ENCODE results near the gene ZNF746.

Gene ZNF746

GRCh38 chr7:149459540-149460452, 37.8 kb downstream of the ZNF746 start:
- TF ChIP-seq ESRRG (CRISPR knock-in tag; IDR thresholded peaks at IDR 0.05) (no peak), ISL1 (CRISPR knock-in tag; IDR thresholded peaks at IDR 0.05) (no peak), POU6F1 (CRISPR knock-in tag; IDR thresholded peaks at IDR 0.05; ENCODE audit: borderline replicate concordance, low read depth) (no peak), ZC3H10 (CRISPR knock-in tag; IDR thresholded peaks at IDR 0.05) (no peak)
- ATAC-seq = no peak

- no peak for ATAC-seq
- TF ChIP-seq TCF4 (CRISPR knock-in tag; IDR thresholded peaks at IDR 0.05; ENCODE audit: borderline replicate concordance) = no peak
- no peak for TF ChIP-seq ZNF565 (CRISPR knock-in tag; conservative IDR thresholded peaks at IDR 0.05; ENCODE audit: low read depth)
- no peak for TF ChIP-seq CREB5 (CRISPR knock-in tag; IDR thresholded peaks at IDR 0.05; ENCODE audit: low read depth)
- TF ChIP-seq CSDC2 (CRISPR knock-in tag; IDR thresholded peaks at IDR 0.05) = no peak
- TF ChIP-seq ZFP30 (CRISPR knock-in tag; IDR thresholded peaks at IDR 0.05) = no peak
- no peak for TF ChIP-seq ZFP3 (CRISPR knock-in tag; IDR thresholded peaks at IDR 0.05)
- TF ChIP-seq BACH2 (CRISPR knock-in tag; IDR thresholded peaks at IDR 0.05; ENCODE audit: borderline replicate concordance) = no peak
- no peak for TF ChIP-seq ZNF70 (CRISPR knock-in tag; IDR thresholded peaks at IDR 0.05)
- no peak for TF ChIP-seq ZNF8 (CRISPR knock-in tag; IDR thresholded peaks at IDR 0.05)
- no peak for TF ChIP-seq GLIS3 (CRISPR knock-in tag; IDR thresholded peaks at IDR 0.05)
- TF ChIP-seq ISL1 (CRISPR knock-in tag; IDR thresholded peaks at IDR 0.05) = no peak
- TF ChIP-seq POU6F1 (CRISPR knock-in tag; IDR thresholded peaks at IDR 0.05; ENCODE audit: borderline replicate concordance, low read depth) = no peak
- TF ChIP-seq ESRRG (CRISPR knock-in tag; IDR thresholded peaks at IDR 0.05) = no peak
- TF ChIP-seq OSR1 (CRISPR knock-in tag; IDR thresholded peaks at IDR 0.05) = no peak
- TF ChIP-seq TSHZ2 (CRISPR knock-in tag; IDR thresholded peaks at IDR 0.05) = no peak
- TF ChIP-seq PATZ1 (CRISPR knock-in tag; IDR thresholded peaks at IDR 0.05; ENCODE audit: borderline replicate concordance) = no peak
- TF ChIP-seq RARB (CRISPR knock-in tag; IDR thresholded peaks at IDR 0.05) = no peak
- TF ChIP-seq PPARA (CRISPR knock-in tag; IDR thresholded peaks at IDR 0.05; ENCODE audit: borderline replicate concordance) = no peak
Measured at GRCh38 chr7:149459201-149459539, 38.4 kb downstream of the ZNF746 start.

- no peak for ATAC-seq
- TF ChIP-seq TOX (CRISPR knock-in tag; IDR thresholded peaks at IDR 0.05; ENCODE audit: borderline replicate concordance) (no peak), TSHZ2 (CRISPR knock-in tag; IDR thresholded peaks at IDR 0.05) (no peak), ESRRG (CRISPR knock-in tag; IDR thresholded peaks at IDR 0.05) (no peak), ZFP3 (CRISPR knock-in tag; IDR thresholded peaks at IDR 0.05) (no peak), POU6F1 (CRISPR knock-in tag; IDR thresholded peaks at IDR 0.05; ENCODE audit: borderline replicate concordance, low read depth) (no peak), PPARA (CRISPR knock-in tag; IDR thresholded peaks at IDR 0.05; ENCODE audit: borderline replicate concordance) (no peak), CSRNP3 (CRISPR knock-in tag; IDR thresholded peaks at IDR 0.05) (no peak), GLIS3 (CRISPR knock-in tag; IDR thresholded peaks at IDR 0.05) (no peak), ZFP30 (CRISPR knock-in tag; IDR thresholded peaks at IDR 0.05) (no peak)
Measured at GRCh38 chr7:149458235-149458634, 39.4 kb downstream of the ZNF746 start.

Data from SK-N-SH treated with all-trans-retinoic acid at 6 μM for 48 hours (cell line).